HEK293 (cell line): Measurements from ENCODE around the gene SMAD4.

Experiments used
- CTCF ChIA-PET: fragments of 350-600 bp; formaldehyde crosslinking; extraction: SDS; loops from one replicate; lab custom pipeline; 2021; ENCODE audit warnings: antibody characterized with exemption; lab: Yijun Ruan, JAX
- POLR2A ChIA-PET: fragments of 300-600 bp; formaldehyde crosslinking; extraction: SDS; loops from one replicate; lab custom pipeline; 2020; ENCODE audit warnings: antibody characterized with exemption, inconsistent platforms; lab: Yijun Ruan, JAX
- H3K27ac ChIP-seq: fragments of 200-500 bp; sonication (Bioruptor generic); 2 replicates; pipeline ENCODE4 v1.5.1; 2014; ENCODE audit warnings: low read depth, low read length, control low read depth, inconsistent platforms; ENCODE audit errors: extremely low read depth
- H3K36me3 ChIP-seq, 2 experiments: fragments of 200-500 bp in 1 of 2; sonication (Bioruptor generic) in 1 of 2; 1 replicate in 1 of 2; 2 replicates in 1 of 2; pipeline ENCODE4 v1.5.1; 2014 to 2017; ENCODE audit warnings: inconsistent platforms in 2 of 2, low read length in 2 of 2; ENCODE audit not compliant: control insufficient read depth in 2 of 2, insufficient read depth in 1 of 2
- H3K4me1 ChIP-seq: fragments of 200-500 bp; sonication (Bioruptor generic); 2 replicates; pipeline ENCODE4 v1.5.1; 2014; ENCODE audit warnings: mild to moderate bottlenecking, low read length, inconsistent platforms; ENCODE audit not compliant: control insufficient read depth, insufficient read depth
- H3K4me3 ChIP-seq: 2 replicates; pipeline ENCODE4 v1.5.1; 2011; ENCODE audit warnings: low read depth, mild to moderate bottlenecking, control low read depth, low read length, moderate library complexity
- H3K9me3 ChIP-seq: fragments of 200-500 bp; sonication (Bioruptor generic); 2 replicates; pipeline ENCODE4 v1.5.1; 2014; ENCODE audit warnings: low read depth, low read length, inconsistent platforms; ENCODE audit not compliant: control insufficient read depth, insufficient read depth
- BCL11A ChIP-seq: fragments of 450-650 bp; formaldehyde crosslinking; IDR thresholded peaks from 2 replicates; pipeline ENCODE4 v1.5.1; 2016; ENCODE audit warnings: low read depth, missing biosample characterization, missing genetic modification characterization
- ELK4 ChIP-seq: IDR thresholded peaks from 2 replicates; pipeline ENCODE4 v1.6.1; 2011; ENCODE audit warnings: mild to moderate bottlenecking, low read depth, low read length, borderline replicate concordance
- KLF16 ChIP-seq: fragments of 450-650 bp; formaldehyde crosslinking; IDR thresholded peaks from 2 replicates; pipeline ENCODE4 v1.5.1; 2017; ENCODE audit warnings: missing biosample characterization, missing genetic modification characterization
- KLF17 ChIP-seq: fragments of 450-650 bp; formaldehyde crosslinking; IDR thresholded peaks from 2 replicates; pipeline ENCODE4 v1.5.1; 2016; ENCODE audit warnings: missing biosample characterization, missing genetic modification characterization
- KLF7 ChIP-seq: fragments of 450-650 bp; formaldehyde crosslinking; IDR thresholded peaks from 2 replicates; pipeline ENCODE4 v1.5.1; 2016; ENCODE audit warnings: missing biosample characterization, missing genetic modification characterization, borderline replicate concordance
- SCRT1 ChIP-seq: fragments of 450-650 bp; formaldehyde crosslinking; IDR thresholded peaks from 2 replicates; pipeline ENCODE4 v1.5.1; 2016; ENCODE audit warnings: missing biosample characterization, missing genetic modification characterization, borderline replicate concordance
- ZBTB21 ChIP-seq: fragments of 450-650 bp; formaldehyde crosslinking; IDR thresholded peaks from 2 replicates; pipeline ENCODE4 v1.5.1; 2017; ENCODE audit warnings: missing biosample characterization, missing genetic modification characterization
- ZBTB44 ChIP-seq: fragments of 450-650 bp; IDR thresholded peaks from 2 replicates; pipeline ENCODE4 v1.5.1; 2018; ENCODE audit warnings: missing biosample characterization, mild to moderate bottlenecking, missing genetic modification characterization
- ZNF133 ChIP-seq: fragments of 450-650 bp; formaldehyde crosslinking; IDR thresholded peaks from 2 replicates; pipeline ENCODE4 v1.5.1; 2016; ENCODE audit warnings: missing biosample characterization, missing genetic modification characterization
- ZNF169 ChIP-seq: fragments of 450-650 bp; formaldehyde crosslinking; IDR thresholded peaks from 2 replicates; pipeline ENCODE4 v1.5.1; 2016; ENCODE audit warnings: missing biosample characterization, missing genetic modification characterization
- ZNF26 ChIP-seq: fragments of 450-650 bp; formaldehyde crosslinking; IDR thresholded peaks from 2 replicates; pipeline ENCODE4 v1.5.1; 2016; ENCODE audit warnings: missing biosample characterization, missing genetic modification characterization
- ZNF37A ChIP-seq: fragments of 450-650 bp; IDR thresholded peaks from 2 replicates; pipeline ENCODE4 v1.5.1; 2018; ENCODE audit warnings: missing biosample characterization, missing genetic modification characterization
- ZNF404 ChIP-seq: fragments of 450-650 bp; formaldehyde crosslinking; IDR thresholded peaks from 2 replicates; pipeline ENCODE4 v1.5.1; 2017; ENCODE audit warnings: missing biosample characterization, missing genetic modification characterization
- ZNF426 ChIP-seq: fragments of 450-650 bp; formaldehyde crosslinking; IDR thresholded peaks from 2 replicates; pipeline ENCODE4 v1.5.1; 2017; ENCODE audit warnings: missing biosample characterization, missing genetic modification characterization, mild to moderate bottlenecking, inconsistent platforms, moderate library complexity
- ZNF501 ChIP-seq: fragments of 450-650 bp; formaldehyde crosslinking; IDR thresholded peaks from 2 replicates; pipeline ENCODE4 v1.5.1; 2016; ENCODE audit warnings: missing biosample characterization, missing genetic modification characterization
- ZNF544 ChIP-seq: fragments of 450-650 bp; formaldehyde crosslinking; IDR thresholded peaks from 2 replicates; pipeline ENCODE4 v1.5.0; 2017; ENCODE audit warnings: missing biosample characterization, missing genetic modification characterization
- ZNF549 ChIP-seq: fragments of 450-650 bp; IDR thresholded peaks from 2 replicates; pipeline ENCODE4 v1.5.1; 2018; ENCODE audit warnings: missing biosample characterization, missing genetic modification characterization, mild to moderate bottlenecking, inconsistent platforms, moderate library complexity
- ZNF560 ChIP-seq: fragments of 450-650 bp; formaldehyde crosslinking; IDR thresholded peaks from 2 replicates; pipeline ENCODE4 v1.5.1; 2017; ENCODE audit warnings: missing biosample characterization, missing genetic modification characterization, borderline replicate concordance
- ZNF561 ChIP-seq: fragments of 450-650 bp; IDR thresholded peaks from 2 replicates; pipeline ENCODE4 v1.5.1; 2018; ENCODE audit warnings: missing biosample characterization, missing genetic modification characterization, borderline replicate concordance
- ZNF621 ChIP-seq: fragments of 450-650 bp; formaldehyde crosslinking; IDR thresholded peaks from 2 replicates; pipeline ENCODE4 v1.5.1; 2017; ENCODE audit warnings: missing biosample characterization, missing genetic modification characterization
- ZNF639 ChIP-seq: fragments of 450-650 bp; formaldehyde crosslinking; IDR thresholded peaks from 2 replicates; pipeline ENCODE4 v1.5.1; 2016; ENCODE audit warnings: missing biosample characterization, missing genetic modification characterization
- ZNF670 ChIP-seq: fragments of 450-650 bp; formaldehyde crosslinking; IDR thresholded peaks from 2 replicates; pipeline ENCODE4 v1.5.1; 2016; ENCODE audit warnings: missing biosample characterization, missing genetic modification characterization, low read depth
- ZNF843 ChIP-seq: fragments of 450-650 bp; formaldehyde crosslinking; IDR thresholded peaks from 2 replicates; pipeline ENCODE4 v1.5.1; 2016; ENCODE audit warnings: missing biosample characterization, missing genetic modification characterization
- ZSCAN23 ChIP-seq: fragments of 450-650 bp; formaldehyde crosslinking; IDR thresholded peaks from 2 replicates; pipeline ENCODE4 v1.5.1; 2016; ENCODE audit warnings: missing biosample characterization, missing genetic modification characterization

SMAD4 gene

GRCh38 chr18:51021226-51021965, 8.6 kb upstream of the SMAD4 start:
- H3K9me3 ChIP-seq, result no peaks in the 10 kb centered on the region
- no peak overlapping the region for H3K27ac ChIP-seq
- ChIA-PET CTCF (interaction anchor here (1.2 to 1.6 kb wide), 2 partner anchors 30 kb away, joined by 3 to 4 read pairs; no protein-coding TSS in a partner anchor), POLR2A (interaction anchor here (0.8 kb wide), 1 partner anchor 9 kb away, joined by 3 read pairs; the partner anchor contains the start of gene SMAD4)
- TF ChIP-seq KLF7 (tag by site-specific recombination), result no peak
- TF ChIP-seq ZNF670, result no peak
- no peak for TF ChIP-seq ZBTB21 (tag by site-specific recombination)
- no peak for TF ChIP-seq SCRT1 (tag by site-specific recombination)
- TF ChIP-seq ZNF549 (tag by site-specific recombination), result no peak
- no peak for TF ChIP-seq KLF17 (tag by site-specific recombination)
- TF ChIP-seq ZNF26 (tag by site-specific recombination), result no peak
- TF ChIP-seq BCL11A, result no peak
- TF ChIP-seq ZNF169, result no peak
- TF ChIP-seq ZNF426 (tag by site-specific recombination), result no peak
- no peak for TF ChIP-seq ELK4
- H3K36me3 ChIP-seq, result peaks cover 0 to 13% of the 10 kb centered on the region in 2 experiments; a peak in 2 of 3 replicates
- H3K4me1 ChIP-seq, result no peaks in the 10 kb centered on the region
- H3K4me3 ChIP-seq, result no peak overlapping the region

GRCh38 chr18:51025512-51025911, 4.5 kb upstream of the SMAD4 start:
- TF ChIP-seq ZNF561 (no peak), ZNF560 (tag by site-specific recombination) (no peak), KLF16 (tag by site-specific recombination) (no peak), ZSCAN23 (tag by site-specific recombination) (no peak), ZNF639 (no peak), BCL11A (no peak), ZNF404 (tag by site-specific recombination) (no peak), ZNF544 (tag by site-specific recombination) (no peak), ZNF501 (no peak), ZBTB44 (tag by site-specific recombination) (no peak), ZNF621 (tag by site-specific recombination) (no peak), ZNF133 (tag by site-specific recombination) (no peak), ZNF37A (tag by site-specific recombination) (no peak), ZNF843 (tag by site-specific recombination) (no peak)
- no peak overlapping the region for H3K4me3 ChIP-seq
- CTCF ChIA-PET, result interaction anchor here (0.6 kb wide), 1 partner anchor 14 kb away, joined by 3 read pairs; no protein-coding TSS in a partner anchor
- POLR2A ChIA-PET, result no interaction called here
- no peak overlapping the region for H3K27ac ChIP-seq
- no peaks in the 10 kb centered on the region for H3K9me3 ChIP-seq
- H3K36me3 ChIP-seq, result peaks cover 0 to 18% of the 10 kb centered on the region in 2 experiments; a peak in 2 of 3 replicates
- peaks cover 10% of the 10 kb centered on the region for H3K4me1 ChIP-seq
